Bone marrow (tissue), 2 donors: Measurements from ENCODE around the gene PCSK6.
"Not testable (repeated sequence)": the region's sequence is repeated elsewhere in the genome, so short reads cannot be mapped to it uniquely, and the experiment has no call there.

ENCODE experiments used
- DNase-seq, 2 donors: peaks; one replicate each; lab custom pipeline; 2025; lab: John Stamatoyannopoulos, UW

The PCSK6 gene

DNA sequence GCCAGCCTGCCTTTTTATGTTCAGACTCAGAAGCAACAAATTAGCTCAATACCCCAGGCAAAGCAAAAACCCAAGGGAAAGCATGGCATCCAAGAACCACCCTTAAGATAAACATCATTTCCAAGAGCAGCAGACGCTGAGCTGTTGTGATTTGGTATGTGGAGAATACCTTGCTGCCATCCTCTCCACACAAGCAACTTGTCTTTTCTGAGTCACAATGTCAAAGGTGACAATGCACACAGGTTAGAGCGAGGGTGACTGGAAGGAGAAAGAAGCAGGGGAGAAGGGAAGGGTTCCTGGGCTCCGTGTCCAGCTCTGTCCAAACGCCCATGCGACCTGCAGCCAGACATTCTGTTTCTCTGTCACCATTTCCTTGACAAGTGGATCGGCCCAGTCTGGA lies 6.0 kb downstream of the PCSK6 start:
- DNase-seq: no peak

DNA sequence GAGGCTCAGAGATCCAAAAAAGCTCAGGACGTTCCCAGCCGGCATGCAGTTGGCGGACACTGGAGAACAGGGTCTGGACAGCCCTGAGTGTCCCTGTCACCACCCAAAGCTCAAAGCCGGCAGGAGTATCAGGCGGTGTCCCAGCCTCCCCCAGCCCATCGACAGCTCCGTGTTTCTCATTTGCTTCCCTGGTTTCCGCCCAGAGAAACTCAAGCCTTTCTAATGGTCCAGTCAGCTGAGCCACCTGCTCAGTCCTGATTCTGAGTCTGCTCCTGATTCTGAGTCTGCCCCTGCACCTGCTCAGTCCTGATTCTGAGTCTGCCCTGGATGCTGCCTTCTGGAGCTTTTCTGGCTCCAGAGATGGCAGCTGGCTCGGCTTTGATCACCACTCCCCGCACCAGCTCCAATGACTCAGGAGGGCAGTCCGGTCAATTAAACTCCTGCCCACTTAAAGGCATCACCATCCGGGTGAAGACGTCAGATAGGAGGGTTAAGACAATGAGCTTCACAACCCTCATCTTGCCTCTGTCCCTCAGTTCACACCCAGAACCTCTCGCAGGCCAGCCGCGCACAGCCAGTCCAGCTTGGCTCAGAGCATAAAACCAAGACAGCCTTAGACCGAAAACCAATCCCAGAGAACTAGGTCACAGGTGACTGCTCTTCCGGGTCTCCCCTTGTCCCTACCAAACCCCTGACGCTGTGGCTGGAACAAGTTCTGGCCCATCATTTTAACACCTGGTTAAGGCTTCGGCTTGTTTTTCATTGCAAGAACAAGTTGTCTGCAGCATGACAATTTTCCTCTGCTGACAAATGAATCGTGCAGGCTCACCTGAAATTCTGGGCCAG lies 6.8 kb downstream of the PCSK6 start:
- no peak for DNase-seq

DNA sequence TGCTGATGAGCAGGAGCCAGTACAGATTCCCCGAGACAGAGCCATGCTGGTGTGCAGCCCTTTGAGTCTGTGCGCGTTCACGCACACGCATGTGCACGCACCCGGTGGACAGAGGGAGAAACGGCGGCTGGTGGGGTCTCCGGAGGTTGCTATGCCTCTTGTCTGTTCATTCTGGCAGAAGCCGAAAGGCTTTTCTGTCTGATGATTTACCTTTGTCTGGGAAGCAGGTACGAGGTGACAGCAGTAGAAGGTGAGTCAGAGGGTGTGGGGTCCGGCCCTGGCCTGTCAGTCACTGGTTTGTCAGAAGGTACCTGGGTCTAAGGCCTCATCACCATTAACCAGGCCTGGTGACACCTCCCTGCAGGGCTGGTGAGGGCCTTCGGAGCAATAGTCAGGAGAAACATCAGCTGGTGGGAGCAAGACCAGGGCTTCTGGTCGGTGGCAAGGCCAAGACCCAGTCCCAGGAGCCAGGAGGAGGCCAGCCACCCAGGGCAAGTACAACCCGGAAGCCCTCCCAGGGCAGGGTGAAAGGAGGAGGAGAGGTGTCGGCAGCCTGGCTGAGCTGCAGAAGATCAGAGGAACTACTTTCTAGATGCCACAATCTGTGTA lies 7.5 kb downstream of the PCSK6 start:
- no peak for DNase-seq

DNA sequence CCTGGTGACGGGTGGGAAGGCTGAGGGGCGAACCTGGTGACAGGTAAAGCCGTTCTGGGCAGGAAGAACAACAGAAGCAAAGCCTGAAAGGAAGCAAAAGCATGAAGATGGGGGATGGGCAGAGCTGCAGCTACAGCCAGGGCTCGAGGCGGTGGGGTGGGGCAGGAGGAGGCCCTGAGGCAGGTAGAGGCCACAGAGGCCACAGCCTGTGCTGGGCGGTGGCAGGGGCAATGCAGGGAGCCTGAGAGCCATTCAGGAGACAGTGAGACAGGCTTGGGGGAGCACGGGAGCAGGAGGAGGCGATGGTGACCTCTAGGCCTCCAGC lies 8.2 kb downstream of the PCSK6 start:
- no peak for DNase-seq

DNA sequence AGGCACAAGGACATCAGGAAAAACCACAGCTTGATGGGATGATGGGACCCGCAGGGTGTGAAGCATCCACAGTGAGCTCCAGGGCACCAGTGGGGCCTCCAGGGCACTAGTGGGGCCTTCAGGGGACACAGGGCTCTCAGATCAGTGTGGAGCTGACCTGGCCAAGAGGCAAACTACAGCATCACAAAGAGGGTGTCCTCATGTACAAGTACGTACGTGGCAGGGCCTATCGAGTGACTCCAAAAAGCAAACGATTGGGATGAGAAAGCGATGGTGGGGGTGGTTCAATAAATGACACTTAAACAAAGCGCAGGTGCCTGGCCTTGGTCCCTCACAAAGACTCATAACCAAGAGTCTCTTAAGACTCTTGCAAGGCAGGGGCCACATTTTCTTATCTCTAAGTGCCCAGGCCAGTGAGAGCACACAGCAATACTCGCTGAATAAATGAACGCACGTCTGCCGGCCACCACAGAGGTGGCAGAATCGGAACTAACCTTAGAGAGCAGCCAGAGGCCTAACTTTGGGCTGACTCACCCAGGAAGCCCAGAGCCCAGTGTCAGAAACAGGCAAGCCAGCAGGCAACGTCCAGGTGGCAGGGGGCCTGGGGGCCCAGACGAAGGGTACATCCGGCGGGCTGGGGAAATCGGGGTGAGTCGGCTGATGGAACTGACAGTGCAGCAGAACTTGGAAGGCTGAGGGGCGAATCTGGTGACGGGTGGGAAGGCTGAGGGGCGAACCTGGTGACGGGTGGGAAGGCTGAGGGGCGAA lies 8.7 kb downstream of the PCSK6 start:
- DNase-seq: no peak

DNA sequence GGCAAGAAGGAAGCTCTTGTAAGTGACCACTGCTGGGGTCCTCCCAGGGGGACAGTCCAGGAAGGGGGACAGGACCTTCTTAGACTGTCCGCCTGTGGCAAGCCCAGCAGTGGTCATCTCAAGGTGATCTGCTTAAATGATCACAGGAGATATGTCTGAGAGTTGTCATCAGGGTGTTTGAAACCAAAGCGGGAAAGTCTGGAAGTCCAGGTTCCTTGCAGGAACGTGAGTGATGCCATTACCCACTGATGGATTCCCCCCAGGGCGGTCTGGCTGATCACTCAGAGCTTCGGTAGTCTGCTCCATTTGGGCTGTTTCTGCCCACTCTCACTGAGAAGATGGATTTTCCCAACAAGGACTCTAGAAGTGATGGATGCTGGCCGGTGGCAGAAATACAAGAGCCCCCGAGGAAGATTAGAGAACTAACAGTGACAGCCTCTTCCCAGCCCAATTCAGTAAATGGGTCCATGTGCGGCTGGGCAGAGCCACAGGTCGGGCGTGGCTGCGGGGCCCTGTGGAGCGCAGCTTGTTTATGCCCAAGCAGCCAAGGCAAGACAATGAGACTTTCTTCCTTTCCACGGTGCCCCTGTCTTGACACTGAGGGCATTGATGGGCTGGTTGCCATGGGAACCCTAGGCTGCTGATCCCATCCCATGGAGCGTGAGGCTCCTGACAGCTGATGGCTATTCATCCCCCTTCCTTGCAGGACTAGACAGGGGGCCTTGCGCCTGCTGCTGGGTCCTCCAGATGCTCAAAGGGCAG lies 9.5 kb downstream of the PCSK6 start:
- no peak for DNase-seq

DNA sequence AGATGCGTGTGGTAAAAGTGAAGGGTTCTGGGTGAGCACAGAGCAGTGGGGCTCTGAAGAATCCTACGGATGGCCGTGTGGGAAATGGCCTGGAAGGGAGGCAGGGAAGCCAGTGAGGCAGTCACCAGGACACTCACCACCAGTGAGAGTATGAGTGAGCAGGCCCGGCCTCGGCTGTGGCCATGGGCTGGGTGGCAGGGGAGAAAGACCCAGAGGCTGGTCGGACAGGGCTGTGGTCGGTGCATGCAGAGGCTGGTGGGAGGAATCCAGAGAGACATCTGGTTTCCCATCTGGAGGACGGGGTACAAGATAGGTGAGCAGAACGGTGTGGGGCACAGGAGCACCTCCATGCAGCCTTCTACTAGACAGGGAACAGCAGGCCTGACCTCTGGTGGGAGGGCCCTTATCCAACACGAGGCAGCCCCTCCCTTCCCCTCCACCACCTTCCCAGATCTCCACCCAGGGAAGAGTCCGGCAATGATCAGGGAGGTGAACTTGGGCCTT lies 10.1 kb downstream of the PCSK6 start:
- no peak for DNase-seq

DNA sequence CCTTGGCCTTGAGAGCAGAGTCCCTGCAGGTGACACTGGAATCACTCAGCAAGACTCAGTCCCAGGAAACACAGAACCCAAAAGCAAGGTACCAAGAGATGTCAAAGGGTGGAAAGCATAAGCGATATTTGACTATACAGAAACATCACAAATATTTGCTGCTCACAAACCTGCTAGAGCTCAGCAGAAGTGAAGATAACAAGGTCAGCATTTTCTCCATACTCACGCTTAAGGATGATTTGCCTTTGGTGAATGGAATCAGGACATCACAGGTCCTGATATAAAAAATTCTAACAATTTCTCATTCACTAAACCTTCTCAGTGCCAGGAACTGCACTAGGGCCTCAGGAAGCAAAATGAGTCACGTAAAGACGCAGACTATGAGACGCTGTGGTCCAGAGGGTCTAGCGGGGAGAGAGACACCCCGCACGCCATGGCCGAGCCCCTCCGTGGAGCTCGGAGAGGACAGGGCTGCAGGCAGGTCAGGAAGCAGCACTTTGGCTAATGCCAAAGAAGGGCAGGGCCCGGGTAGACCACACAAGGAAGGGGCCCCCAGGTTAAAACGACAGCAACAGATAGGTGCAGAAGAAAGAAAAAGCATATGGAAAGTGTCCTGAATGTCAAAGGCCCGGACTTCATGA lies 10.7 kb downstream of the PCSK6 start:
- DNase-seq: no peak

DNA sequence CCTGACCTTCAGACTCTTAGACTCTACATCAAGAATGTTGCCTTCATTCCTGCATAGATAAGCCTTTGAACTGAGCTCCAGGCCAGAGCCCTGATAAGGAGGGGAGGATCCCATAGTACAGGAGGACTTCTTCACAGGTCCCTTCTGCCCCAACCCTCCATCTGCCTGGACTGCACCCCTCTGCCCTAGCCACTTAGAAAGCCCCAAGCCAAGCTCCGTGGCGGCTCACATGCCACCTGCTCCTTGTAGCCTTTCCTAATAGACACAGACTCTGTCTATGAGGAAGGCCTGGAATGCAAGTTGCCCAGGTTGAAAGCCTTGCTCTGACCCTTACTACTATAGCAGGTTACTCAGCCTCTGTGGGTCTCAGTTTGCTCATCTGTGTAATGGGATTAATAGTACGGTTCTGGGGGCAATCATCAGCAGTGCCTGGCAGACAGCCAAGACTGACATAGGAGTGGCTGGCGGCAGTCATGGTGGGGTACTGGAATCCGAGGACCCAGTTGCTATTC lies 11.6 kb downstream of the PCSK6 start:
- no peak for DNase-seq

DNA sequence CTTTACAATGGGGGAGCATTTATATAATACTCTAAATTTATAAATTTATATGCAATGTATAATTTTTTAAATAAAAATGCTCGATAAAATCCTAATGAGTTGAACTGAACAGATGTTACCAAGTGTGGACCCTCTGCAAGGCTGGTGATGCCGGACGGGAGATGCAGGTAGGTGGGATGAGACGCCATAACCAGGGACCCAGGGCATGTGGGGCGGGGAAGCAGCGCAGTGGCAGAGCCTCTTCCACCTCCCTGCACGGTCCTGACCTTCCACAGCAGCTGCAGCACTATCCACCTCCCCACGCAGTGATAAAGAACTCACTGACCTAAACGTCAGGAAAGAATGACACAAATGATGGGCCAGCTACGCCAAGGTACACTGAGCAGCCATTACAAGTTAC lies 12.8 kb downstream of the PCSK6 start:
- DNase-seq: no peak

DNA sequence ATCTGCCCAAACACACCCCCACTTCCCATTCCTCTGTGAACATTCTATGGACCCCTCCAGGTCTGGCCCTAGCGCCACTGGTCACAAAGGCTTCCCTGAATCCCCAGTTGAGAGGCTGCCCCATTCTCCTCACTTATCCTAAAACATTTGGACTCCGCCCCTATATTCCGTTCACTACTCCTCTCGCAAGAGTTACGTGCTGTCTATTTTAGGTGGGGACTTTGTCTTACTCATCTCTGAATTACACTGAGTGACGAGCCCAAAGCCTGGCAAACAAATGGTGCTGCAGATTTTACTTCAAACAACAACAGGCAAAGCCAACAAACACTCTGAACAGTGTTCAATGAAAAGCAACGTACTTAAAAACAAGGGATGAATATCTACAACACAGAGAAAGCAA lies 14.5 kb downstream of the PCSK6 start:
- DNase-seq: no peak

DNA sequence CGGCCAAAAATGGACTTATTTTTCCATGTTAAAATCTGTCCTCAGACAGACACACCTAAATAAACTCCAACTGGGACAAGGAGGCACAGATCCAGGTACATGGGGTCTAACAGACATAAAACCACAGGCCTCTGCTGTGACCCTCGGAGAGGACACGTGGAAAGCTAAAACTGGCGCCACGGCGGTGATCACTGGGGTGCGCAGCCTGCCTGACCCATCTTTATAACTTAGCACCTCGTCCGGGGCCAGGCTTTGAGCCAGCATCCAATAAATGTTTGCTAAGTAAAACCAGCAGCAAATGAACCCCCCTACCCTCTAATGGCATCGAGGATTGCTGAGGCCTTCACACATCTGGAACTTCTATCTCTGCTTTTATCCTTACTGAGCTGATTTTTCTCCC lies 15.3 kb downstream of the PCSK6 start:
- DNase-seq: no peak

DNA sequence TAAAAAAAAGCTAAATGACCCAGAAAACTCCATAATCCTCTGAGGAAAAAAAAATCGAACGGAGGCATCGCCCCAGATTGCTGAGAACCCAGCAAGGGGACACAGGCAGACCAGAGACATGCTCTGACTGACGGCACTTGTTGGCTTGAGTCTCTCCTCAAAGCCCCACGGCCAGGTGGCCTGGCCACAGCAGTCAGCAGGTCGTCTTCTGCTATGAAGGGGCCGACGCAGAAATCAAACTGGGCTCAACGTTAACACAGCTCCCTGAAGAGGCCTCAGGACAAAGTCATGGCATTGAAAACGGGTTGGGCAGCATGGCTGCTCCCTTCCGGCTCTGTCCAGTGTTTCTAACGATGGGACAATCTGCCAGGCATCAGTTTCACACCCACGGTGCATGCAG lies 17.5 kb downstream of the PCSK6 start:
- no peak for DNase-seq

DNA sequence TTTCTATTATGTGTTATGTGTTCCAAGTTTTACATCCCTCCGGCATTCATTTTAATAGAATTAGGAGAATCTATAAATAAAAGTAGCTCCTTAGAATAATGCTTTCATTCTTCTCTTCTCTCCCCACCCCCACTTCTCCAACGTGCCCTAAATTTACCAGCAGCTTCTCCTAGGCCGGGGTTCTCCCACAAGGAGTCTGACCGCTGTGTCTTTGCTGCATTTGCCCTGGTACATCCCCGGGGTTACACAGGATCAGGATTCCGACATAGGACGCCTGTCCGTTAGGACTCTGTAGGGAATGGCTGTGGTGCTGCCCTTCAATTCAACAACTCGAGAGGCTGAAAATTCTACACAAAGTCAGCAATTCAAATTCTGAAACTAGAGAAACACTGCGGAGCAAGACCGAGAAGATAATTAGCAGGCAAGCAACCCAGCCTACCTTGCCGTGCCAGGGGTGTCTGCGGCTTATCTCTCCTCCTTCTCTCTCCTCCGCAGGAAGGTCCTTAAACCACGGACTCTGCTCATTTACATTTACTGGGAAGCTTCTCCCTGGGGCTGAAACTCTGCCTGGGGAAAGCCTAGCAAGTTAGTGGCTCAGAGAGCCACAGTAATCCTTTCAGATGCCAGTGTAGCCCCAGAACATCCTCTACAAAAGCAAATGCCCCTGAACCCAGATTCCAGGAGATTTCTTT lies 18.8 kb downstream of the PCSK6 start:
- no peak for DNase-seq

DNA sequence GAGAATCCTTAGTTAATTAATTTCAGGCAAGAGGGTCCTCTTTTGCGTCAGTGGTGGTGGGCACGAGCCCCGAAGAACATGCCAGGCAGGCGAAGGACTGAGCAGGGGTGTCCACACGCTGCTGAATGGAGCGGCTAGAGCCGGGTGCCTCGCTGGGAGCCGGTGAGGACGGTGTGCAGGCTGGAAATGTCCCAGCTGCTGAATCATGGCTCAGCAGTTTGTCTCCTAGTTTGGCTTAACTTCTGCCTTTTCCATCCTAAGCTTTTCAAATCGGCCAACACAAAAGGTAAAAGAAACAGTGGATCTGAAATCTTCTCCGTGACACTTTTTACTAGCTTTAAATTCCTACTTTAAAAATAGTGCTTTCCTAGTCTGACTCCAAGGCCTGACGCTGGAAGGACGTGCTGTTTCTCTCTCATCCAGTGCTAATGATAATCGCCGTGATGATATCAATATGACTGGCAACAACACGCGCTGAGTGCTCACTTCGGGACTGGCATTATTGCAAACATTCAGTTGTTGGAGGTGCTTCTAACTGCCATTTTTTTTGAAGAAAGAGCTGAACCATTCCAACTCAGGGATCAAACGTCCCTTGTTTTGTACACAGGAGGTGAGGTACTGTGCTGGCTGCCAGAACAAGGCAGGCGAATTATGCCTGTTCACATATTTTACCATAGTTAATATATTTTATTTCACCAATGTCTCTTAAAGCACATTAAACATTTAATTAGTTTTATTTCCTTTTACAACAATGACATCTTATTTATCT lies 19.8 kb downstream of the PCSK6 start:
- DNase-seq: no peak

DNA sequence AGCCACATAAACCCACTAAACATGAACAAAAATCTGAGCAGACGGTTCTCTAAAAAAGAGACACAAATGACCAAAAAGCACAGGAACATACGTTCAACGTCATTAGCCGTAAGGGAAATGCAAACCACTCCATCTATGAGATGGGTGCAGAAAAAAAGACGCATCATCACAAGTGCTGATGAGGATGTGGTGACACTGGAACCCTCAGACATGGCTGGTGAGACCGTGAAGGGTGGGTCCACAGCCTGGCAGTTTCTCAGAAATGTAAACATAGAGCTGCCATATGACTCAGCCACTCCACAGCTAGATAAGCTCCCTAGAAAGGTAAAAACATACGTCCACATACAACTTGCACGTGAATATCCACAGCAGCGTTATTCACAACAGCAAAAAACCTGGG lies 23.3 kb downstream of the PCSK6 start:
- DNase-seq: no peak

DNA sequence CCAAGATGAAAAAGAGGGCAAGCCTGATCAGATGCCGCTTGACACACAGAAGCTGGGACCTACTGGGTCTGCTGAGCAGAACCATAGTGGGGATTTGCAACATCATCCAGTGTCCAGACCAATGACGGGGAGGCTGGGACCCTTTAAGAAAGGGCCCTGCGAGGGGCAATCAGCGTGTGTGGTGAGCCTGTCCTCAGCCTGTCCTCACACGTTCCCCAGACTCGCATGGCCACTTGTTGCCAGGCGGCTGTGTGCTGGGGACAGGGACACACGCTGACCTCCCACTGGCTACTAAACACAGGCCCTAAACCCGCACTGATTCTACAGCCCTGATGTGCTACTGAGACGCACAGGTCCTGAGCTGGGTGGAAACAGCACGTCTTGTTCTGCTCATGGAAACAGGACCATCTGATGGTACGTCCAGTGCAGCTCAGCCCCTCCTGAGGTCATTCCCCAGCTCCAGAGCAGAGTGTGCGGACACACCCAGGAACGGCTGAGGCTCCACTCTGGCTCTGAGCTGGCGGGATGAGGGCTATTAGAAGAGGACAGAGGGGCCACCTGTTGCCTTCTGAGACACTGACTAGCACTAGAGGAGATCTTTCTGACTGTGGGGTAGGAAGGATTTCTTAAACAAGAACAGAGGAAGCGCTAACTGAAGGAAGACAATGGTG lies 24.4 kb downstream of the PCSK6 start:
- DNase-seq: no peak

DNA sequence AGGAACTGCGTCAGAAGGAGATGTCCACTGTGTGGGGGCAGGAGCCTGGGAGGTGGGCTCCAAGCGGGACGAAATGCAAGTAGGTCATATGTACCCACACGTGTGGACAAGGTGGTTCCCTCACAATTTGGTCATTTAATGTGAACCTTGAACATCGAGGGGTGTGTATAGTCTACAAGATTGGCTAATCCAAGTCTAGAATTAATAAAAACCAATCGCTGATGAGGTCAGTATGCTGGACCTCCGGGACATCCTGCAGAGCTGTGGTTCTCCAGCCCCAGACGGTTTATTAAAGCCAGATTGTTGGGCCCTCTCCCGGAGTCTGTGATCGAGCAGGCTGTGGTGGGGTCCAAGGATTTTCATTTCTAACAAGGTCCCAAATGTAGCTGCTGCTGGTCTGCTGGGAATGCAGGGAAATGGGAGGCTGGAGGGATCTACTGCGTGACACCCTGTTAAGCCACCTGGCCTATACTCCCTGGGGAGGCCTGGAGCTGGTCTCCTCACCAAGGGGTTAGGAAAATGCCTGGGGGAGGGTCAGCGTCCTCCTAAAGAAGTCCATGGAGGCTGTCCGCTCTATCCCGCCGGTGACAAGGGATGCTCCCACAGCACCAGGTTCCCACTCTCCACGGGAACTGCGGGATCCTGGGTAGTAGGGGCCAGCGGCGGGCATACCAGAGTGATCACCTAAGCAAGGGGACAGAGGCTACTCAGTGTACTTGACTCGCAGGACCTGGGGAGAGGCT lies 25.1 kb downstream of the PCSK6 start:
- no peak for DNase-seq

DNA sequence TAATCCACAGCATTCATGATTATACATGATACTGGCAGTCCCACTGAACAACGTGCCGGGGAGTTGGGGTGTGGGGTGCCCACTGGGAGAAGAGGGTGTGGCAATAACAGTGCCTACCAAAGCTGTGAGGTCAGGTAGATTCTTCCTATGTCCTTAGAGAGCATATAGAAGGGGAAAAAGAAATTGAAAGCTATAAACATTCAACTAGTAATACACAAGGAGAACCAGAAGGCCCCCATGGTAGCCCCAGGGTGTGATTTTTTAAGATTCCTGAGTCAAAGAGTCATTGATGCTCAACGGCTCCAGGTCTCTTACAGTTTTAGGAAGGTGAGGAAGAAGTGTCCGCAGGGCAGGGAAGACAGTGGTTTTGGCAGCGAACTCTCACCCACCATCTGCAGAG lies 25.8 kb downstream of the PCSK6 start:
- DNase-seq: not testable (repeated sequence)
